ENCODE results near the gene ZPR1.
"Not testable (repeated sequence)": the region's sequence is repeated elsewhere in the genome, so short reads cannot be mapped to it uniquely, and the experiment has no call there.

ZPR1 gene

GRCh38 chr11:116762132-116762531 lies 25.7 kb downstream of the ZPR1 start:
- DNase-seq (ENCODE audit: low spot score): no peak

- not testable (repeated sequence) for DNase-seq (ENCODE audit: low spot score)
Observed at GRCh38 chr11:116756044-116756443, 31.8 kb downstream of the ZPR1 start.

GRCh38 chr11:116750070-116750718 lies 37.6 kb downstream of the ZPR1 start:
- no peak for DNase-seq (ENCODE audit: low spot score)

- DNase-seq (ENCODE audit: low spot score): no peak
Observed at GRCh38 chr11:116742104-116742503, 45.7 kb downstream of the ZPR1 start.

- DNase-seq (ENCODE audit: low spot score): no peak
Observed at GRCh38 chr11:116740741-116741140, 47.1 kb downstream of the ZPR1 start.

- no peak for DNase-seq (ENCODE audit: low spot score)
Observed at GRCh38 chr11:116738975-116739374, 48.8 kb downstream of the ZPR1 start.

- no peak for DNase-seq (ENCODE audit: low spot score)
Observed at GRCh38 chr11:116736763-116737162, 51.1 kb downstream of the ZPR1 start.

- no peak for DNase-seq (ENCODE audit: low spot score)
Observed at GRCh38 chr11:116733969-116734508, 53.8 kb downstream of the ZPR1 start.

- no peak for DNase-seq (ENCODE audit: low spot score)
Observed at GRCh38 chr11:116733043-116733755, 54.6 kb downstream of the ZPR1 start.

GRCh38 chr11:116732271-116733042 lies 55.4 kb downstream of the ZPR1 start:
- peak; percentile 57 for DNase-seq (ENCODE audit: low spot score)

GRCh38 chr11:116731821-116732220 lies 56.0 kb downstream of the ZPR1 start:
- no peak for DNase-seq (ENCODE audit: low spot score)

- DNase-seq (ENCODE audit: low spot score): peak; percentile 32
Observed at GRCh38 chr11:116731097-116731761, 56.6 kb downstream of the ZPR1 start.

GRCh38 chr11:116730601-116731000 lies 57.2 kb downstream of the ZPR1 start:
- DNase-seq (ENCODE audit: low spot score): no peak

GRCh38 chr11:116730241-116730561 lies 57.6 kb downstream of the ZPR1 start:
- DNase-seq (ENCODE audit: low spot score): no peak

GRCh38 chr11:116729501-116730240 lies 58.2 kb downstream of the ZPR1 start:
- DNase-seq (ENCODE audit: low spot score): no peak

- DNase-seq (ENCODE audit: low spot score): no peak
Observed at GRCh38 chr11:116727990-116728389, 59.8 kb downstream of the ZPR1 start.

GRCh38 chr11:116725434-116726221 lies 62.2 kb downstream of the ZPR1 start:
- DNase-seq (ENCODE audit: low spot score): no peak

- DNase-seq (ENCODE audit: low spot score): no peak
Observed at GRCh38 chr11:116724813-116725212, 63.0 kb downstream of the ZPR1 start.

Data from SK-N-DZ (cell line).